PC-3 (cell line): ENCODE results near the gene ELF2.

Experiments
- EZH2 ChIP-seq: fragments of 300-600 bp; sonication (generic); IDR thresholded peaks from one replicate; pipeline ENCODE4 v1.6.1; 2017; ENCODE audit warnings: antibody characterized with exemption, mild to moderate bottlenecking, low read length; ENCODE audit not compliant: unreplicated experiment
- EZH2phosphoT487 ChIP-seq: fragments of 300-600 bp; sonication (generic); IDR thresholded peaks from 2 replicates; pipeline ENCODE4 v1.6.1; 2018; ENCODE audit warnings: mild to moderate bottlenecking, antibody characterized with exemption, low read length, borderline replicate concordance
- TF ChIP-seq, protein P1 (sequence below): fragments of 300-600 bp; sonication (generic); conservative IDR thresholded peaks from 2 replicates; pipeline ENCODE4 v1.5.1; 2017; ENCODE audit warnings: antibody characterized with exemption, low read depth, mild to moderate bottlenecking, low read length

DNA sequence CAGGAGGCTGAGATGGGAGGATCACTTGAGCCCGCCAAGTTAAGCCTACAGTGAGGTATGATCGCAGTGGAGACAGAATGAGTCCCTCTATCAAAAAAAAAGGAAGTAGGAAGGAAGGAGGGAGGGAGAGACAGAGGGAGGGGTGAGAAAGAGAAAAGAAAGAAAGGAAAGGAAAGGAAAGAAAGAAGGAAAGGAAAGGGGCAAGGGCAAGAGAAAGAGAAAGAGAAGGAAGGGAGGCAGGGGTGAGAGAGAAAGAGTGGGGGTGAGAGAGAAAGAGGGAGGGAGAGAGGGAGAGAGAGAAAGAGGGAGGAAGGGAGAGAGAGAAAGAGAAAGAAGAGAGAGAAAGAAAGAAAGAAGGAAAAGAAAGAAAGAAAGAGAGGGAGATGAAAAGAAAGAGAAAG is 13.2 kb downstream of the ELF2 start:
- TF ChIP-seq, protein P1, sequence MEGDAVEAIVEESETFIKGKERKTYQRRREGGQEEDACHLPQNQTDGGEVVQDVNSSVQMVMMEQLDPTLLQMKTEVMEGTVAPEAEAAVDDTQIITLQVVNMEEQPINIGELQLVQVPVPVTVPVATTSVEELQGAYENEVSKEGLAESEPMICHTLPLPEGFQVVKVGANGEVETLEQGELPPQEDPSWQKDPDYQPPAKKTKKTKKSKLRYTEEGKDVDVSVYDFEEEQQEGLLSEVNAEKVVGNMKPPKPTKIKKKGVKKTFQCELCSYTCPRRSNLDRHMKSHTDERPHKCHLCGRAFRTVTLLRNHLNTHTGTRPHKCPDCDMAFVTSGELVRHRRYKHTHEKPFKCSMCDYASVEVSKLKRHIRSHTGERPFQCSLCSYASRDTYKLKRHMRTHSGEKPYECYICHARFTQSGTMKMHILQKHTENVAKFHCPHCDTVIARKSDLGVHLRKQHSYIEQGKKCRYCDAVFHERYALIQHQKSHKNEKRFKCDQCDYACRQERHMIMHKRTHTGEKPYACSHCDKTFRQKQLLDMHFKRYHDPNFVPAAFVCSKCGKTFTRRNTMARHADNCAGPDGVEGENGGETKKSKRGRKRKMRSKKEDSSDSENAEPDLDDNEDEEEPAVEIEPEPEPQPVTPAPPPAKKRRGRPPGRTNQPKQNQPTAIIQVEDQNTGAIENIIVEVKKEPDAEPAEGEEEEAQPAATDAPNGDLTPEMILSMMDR: no peak
- TF ChIP-seq EZH2 (no peak), EZH2phosphoT487 (no peak)
